WTC11 (cell line): ENCODE data around the gene IL17RD. TPM values are rescaled to one million over a fixed set of nuclear protein-coding genes. Genes with fewer than 3 reads are reported as not detected.

Experiments used
- ATAC-seq: fragments of 200-7000 bp; cut with Tn5 transposase; 2 replicates; pipeline ENCODE4 v1.10.0; 2021; ENCODE audit warnings: mild to moderate bottlenecking, moderate library complexity
- CTCF ChIA-PET: fragments of 300-600 bp; sonication (Branson Sonifier 250); formaldehyde crosslinking; loops from one replicate; lab custom pipeline; 2021; ENCODE audit warnings: antibody characterized with exemption; lab: Charles Lee
- POLR2A ChIA-PET: fragments of 350-600 bp; sonication (Branson Sonifier 250); formaldehyde crosslinking; loops from one replicate; lab custom pipeline; 2021; ENCODE audit warnings: antibody characterized with exemption; lab: Charles Lee
- DNase-seq: peaks from one replicate; pipeline ENCODE4 v3.0.0; 2021; ENCODE audit warnings: low spot score
- H3K27ac Mint-ChIP-seq: 2 replicates; pipeline ENCODE4 v1.8.0; 2021; ENCODE audit warnings: mixed read lengths
- H3K27me3 Mint-ChIP-seq: 2 replicates; pipeline ENCODE4 v1.8.0; 2021; ENCODE audit warnings: low read depth, mild to moderate bottlenecking, moderate library complexity, mixed read lengths
- H3K36me3 Mint-ChIP-seq: 2 replicates; pipeline ENCODE4 v1.8.0; 2021; ENCODE audit warnings: mixed read lengths
- H3K4me1 Mint-ChIP-seq: 2 replicates; pipeline ENCODE4 v1.8.0; 2022; ENCODE audit warnings: mixed read lengths
- H3K4me3 Mint-ChIP-seq: 2 replicates; pipeline ENCODE4 v1.8.0; 2021; ENCODE audit warnings: mild to moderate bottlenecking, moderate library complexity, mixed read lengths
- H3K9me3 Mint-ChIP-seq: 2 replicates; pipeline ENCODE4 v1.8.0; 2021; ENCODE audit warnings: mixed read lengths
- CREB1 ChIP-seq: sonication (generic); formaldehyde crosslinking; IDR thresholded peaks from 2 replicates; pipeline ENCODE4 v1.8.0; 2023; ENCODE audit warnings: mild to moderate bottlenecking, missing genetic modification reagents
- CREM ChIP-seq: sonication (generic); formaldehyde crosslinking; IDR thresholded peaks from 2 replicates; pipeline ENCODE4 v1.8.1; 2022; ENCODE audit warnings: mild to moderate bottlenecking, missing genetic modification reagents, moderate library complexity
- ELF4 ChIP-seq: sonication (generic); formaldehyde crosslinking; IDR thresholded peaks from 2 replicates; pipeline ENCODE4 v1.8.1; 2022; ENCODE audit warnings: low read depth, mild to moderate bottlenecking, moderate library complexity, missing genetic modification reagents
- ESRRA ChIP-seq: sonication (generic); formaldehyde crosslinking; IDR thresholded peaks from 2 replicates; pipeline ENCODE4 v1.8.1; 2022; ENCODE audit warnings: mild to moderate bottlenecking, missing genetic modification reagents, borderline replicate concordance
- ETV6 ChIP-seq: sonication (generic); formaldehyde crosslinking; IDR thresholded peaks from 2 replicates; pipeline ENCODE4 v1.8.1; 2022; ENCODE audit warnings: mild to moderate bottlenecking, missing genetic modification reagents
- FOXP1 ChIP-seq: sonication (generic); formaldehyde crosslinking; IDR thresholded peaks from 2 replicates; pipeline ENCODE4 v1.8.0; 2022; ENCODE audit warnings: missing genetic modification reagents, mild to moderate bottlenecking, moderate library complexity, borderline replicate concordance
- HMGA2 ChIP-seq: fragments of 250-450 bp; sonication (Bioruptor Pico); IDR thresholded peaks from 2 replicates; pipeline ENCODE4 v1.4.0; 2021; ENCODE audit warnings: mild to moderate bottlenecking, moderate library complexity
- IRF2 ChIP-seq: sonication (generic); formaldehyde crosslinking; IDR thresholded peaks from 2 replicates; pipeline ENCODE4 v1.8.0; 2022; ENCODE audit warnings: low read depth, missing genetic modification reagents, borderline replicate concordance
- JAZF1 ChIP-seq: fragments of 250-450 bp; sonication (Bioruptor Pico); IDR thresholded peaks from 2 replicates; pipeline ENCODE4 v1.9.0; 2021; ENCODE audit warnings: moderate library complexity, mild to moderate bottlenecking, inconsistent platforms
- KAT7 ChIP-seq: sonication (generic); formaldehyde crosslinking; IDR thresholded peaks from 2 replicates; pipeline ENCODE4 v1.8.1; 2023; ENCODE audit warnings: missing genetic modification reagents, mild to moderate bottlenecking, borderline replicate concordance
- MYBL2 ChIP-seq: sonication (generic); formaldehyde crosslinking; IDR thresholded peaks from 2 replicates; pipeline ENCODE4 v1.8.1; 2023; ENCODE audit warnings: mild to moderate bottlenecking, moderate library complexity, missing genetic modification reagents
- NFE2L1 ChIP-seq: sonication (generic); formaldehyde crosslinking; IDR thresholded peaks from 2 replicates; pipeline ENCODE4 v1.8.1; 2023; ENCODE audit warnings: missing genetic modification reagents
- NR1H2 ChIP-seq: sonication (generic); formaldehyde crosslinking; IDR thresholded peaks from 2 replicates; pipeline ENCODE4 v1.9.0; 2021; ENCODE audit warnings: mild to moderate bottlenecking, moderate library complexity, missing genetic modification reagents
- NR3C1 ChIP-seq: sonication (generic); formaldehyde crosslinking; conservative IDR thresholded peaks from 2 replicates; pipeline ENCODE4 v1.8.1; 2023; ENCODE audit warnings: low read depth, mild to moderate bottlenecking, missing genetic modification reagents
- RELA ChIP-seq: sonication (generic); formaldehyde crosslinking; IDR thresholded peaks from 2 replicates; pipeline ENCODE4 v1.8.1; 2022; ENCODE audit warnings: missing genetic modification reagents, mild to moderate bottlenecking, borderline replicate concordance
- SMAD4 ChIP-seq: sonication (generic); formaldehyde crosslinking; IDR thresholded peaks from 2 replicates; pipeline ENCODE4 v1.8.0; 2022; ENCODE audit warnings: mild to moderate bottlenecking, missing genetic modification reagents
- ZNF138 ChIP-seq: sonication (generic); formaldehyde crosslinking; conservative IDR thresholded peaks from 2 replicates; pipeline ENCODE4 v1.8.1; 2022; ENCODE audit warnings: mild to moderate bottlenecking, moderate library complexity, missing genetic modification reagents
- ZNF232 ChIP-seq: sonication (generic); formaldehyde crosslinking; IDR thresholded peaks from 2 replicates; pipeline ENCODE4 v1.8.0; 2022; ENCODE audit warnings: mild to moderate bottlenecking, missing genetic modification reagents
- ZNF396 ChIP-seq: fragments of 250-450 bp; sonication (Bioruptor Pico); IDR thresholded peaks from 2 replicates; pipeline ENCODE4 v1.8.0; 2021; ENCODE audit warnings: mild to moderate bottlenecking, moderate library complexity, borderline replicate concordance
- ZNF671 ChIP-seq: fragments of 250-450 bp; sonication (Bioruptor Pico); IDR thresholded peaks from 2 replicates; pipeline ENCODE4 v1.8.0; 2021; ENCODE audit warnings: mild to moderate bottlenecking
- total RNA-seq: library from RNA; stranded (reverse); gene quantifications from 3 replicates; pipeline ENCODE4 v1.2.3, GENCODE V29; 2021
- TF ChIP-seq, protein P1 (sequence below): sonication (generic); formaldehyde crosslinking; IDR thresholded peaks from 2 replicates; pipeline ENCODE4 v1.8.1; 2022; ENCODE audit warnings: missing genetic modification reagents, borderline replicate concordance
- TF ChIP-seq, protein P2 (sequence below): fragments of 250-450 bp; sonication (Bioruptor Pico); IDR thresholded peaks from 2 replicates; pipeline ENCODE4 v1.9.0; 2021; ENCODE audit warnings: mild to moderate bottlenecking
- TF ChIP-seq, protein P3 (sequence below): sonication (generic); formaldehyde crosslinking; IDR thresholded peaks from 2 replicates; pipeline ENCODE4 v1.8.0; 2023; ENCODE audit warnings: missing genetic modification reagents

IL17RD gene
- total RNA-seq, 1 experiment from 2014 or later: 72.9 TPM

DNA sequence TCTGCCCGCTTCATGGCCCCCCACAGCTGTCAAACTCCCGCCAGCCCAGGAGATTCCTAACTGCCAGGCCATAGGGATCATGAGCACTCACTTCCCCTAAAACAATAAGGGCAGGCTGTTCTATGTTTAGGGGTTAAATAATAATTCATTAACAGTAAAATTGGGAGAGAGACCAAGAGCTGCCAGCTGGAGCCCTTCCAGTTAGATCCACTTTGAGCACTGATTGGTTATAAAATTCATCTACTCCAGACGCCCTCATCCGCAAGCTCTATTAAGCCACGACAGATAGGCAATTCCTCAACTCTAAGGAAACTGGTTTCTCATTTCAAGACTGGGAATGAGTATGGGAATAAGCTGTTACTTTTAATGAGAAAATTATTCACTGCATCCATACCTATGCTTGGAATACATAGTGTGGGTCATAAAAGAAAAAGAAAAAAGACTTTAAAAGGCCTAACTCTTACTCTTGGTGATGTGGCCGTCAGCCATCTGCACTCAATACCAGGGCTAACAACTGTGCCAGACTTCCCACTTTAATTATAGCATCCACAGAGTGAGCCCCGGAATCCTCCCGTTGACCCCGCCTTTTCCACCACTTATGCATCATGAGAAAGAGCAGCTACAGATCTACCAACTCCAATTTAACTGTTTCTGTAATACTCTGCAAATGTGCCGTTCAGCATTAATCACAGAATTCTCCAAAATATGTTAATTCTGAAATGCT lies 44.5 kb downstream of the IL17RD start:
- ChIA-PET CTCF (interaction anchor here (1.0 kb wide), 1 partner anchor 9 kb away, joined by 5 read pairs; no protein-coding TSS in a partner anchor), POLR2A (interaction anchor here (0.5 kb wide), 1 partner anchor 39 kb away, joined by 5 read pairs; no protein-coding TSS in a partner anchor)
- H3K4me3 Mint-ChIP-seq: no peak overlapping the region
- peaks cover 23% of the 10 kb centered on the region for H3K27me3 Mint-ChIP-seq
- no peak overlapping the region for H3K27ac Mint-ChIP-seq
- no peak for ATAC-seq
- DNase-seq: no peak
- H3K36me3 Mint-ChIP-seq: peaks cover 12% of the 10 kb centered on the region
- TF ChIP-seq, protein P1, sequence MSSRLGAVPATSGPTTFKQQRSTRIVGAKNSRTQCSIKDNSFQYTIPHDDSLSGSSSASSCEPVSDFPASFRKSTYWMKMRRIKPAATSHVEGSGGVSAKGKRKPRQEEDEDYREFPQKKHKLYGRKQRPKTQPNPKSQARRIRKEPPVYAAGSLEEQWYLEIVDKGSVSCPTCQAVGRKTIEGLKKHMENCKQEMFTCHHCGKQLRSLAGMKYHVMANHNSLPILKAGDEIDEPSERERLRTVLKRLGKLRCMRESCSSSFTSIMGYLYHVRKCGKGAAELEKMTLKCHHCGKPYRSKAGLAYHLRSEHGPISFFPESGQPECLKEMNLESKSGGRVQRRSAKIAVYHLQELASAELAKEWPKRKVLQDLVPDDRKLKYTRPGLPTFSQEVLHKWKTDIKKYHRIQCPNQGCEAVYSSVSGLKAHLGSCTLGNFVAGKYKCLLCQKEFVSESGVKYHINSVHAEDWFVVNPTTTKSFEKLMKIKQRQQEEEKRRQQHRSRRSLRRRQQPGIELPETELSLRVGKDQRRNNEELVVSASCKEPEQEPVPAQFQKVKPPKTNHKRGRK: no peak
- TF ChIP-seq CREB1 (CRISPR knock-in tag) (no peak), IRF2 (CRISPR knock-in tag) (no peak), RELA (CRISPR knock-in tag) (no peak), ZNF232 (CRISPR knock-in tag) (no peak), NR1H2 (CRISPR knock-in tag) (no peak), ZNF138 (CRISPR knock-in tag) (no peak), ELF4 (CRISPR knock-in tag) (no peak), ETV6 (CRISPR knock-in tag) (no peak), KAT7 (CRISPR knock-in tag) (no peak), JAZF1 (CRISPR knock-in tag) (no peak), NFE2L1 (CRISPR knock-in tag) (no peak), ZNF396 (no peak), SMAD4 (CRISPR knock-in tag) (no peak), MYBL2 (CRISPR knock-in tag) (no peak), FOXP1 (CRISPR knock-in tag) (no peak), CREM (no peak)
- TF ChIP-seq, protein P2, sequence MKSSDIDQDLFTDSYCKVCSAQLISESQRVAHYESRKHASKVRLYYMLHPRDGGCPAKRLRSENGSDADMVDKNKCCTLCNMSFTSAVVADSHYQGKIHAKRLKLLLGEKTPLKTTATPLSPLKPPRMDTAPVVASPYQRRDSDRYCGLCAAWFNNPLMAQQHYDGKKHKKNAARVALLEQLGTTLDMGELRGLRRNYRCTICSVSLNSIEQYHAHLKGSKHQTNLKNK (CRISPR knock-in tag): no peak
- TF ChIP-seq, protein P3, sequence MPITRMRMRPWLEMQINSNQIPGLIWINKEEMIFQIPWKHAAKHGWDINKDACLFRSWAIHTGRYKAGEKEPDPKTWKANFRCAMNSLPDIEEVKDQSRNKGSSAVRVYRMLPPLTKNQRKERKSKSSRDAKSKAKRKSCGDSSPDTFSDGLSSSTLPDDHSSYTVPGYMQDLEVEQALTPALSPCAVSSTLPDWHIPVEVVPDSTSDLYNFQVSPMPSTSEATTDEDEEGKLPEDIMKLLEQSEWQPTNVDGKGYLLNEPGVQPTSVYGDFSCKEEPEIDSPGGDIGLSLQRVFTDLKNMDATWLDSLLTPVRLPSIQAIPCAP (CRISPR knock-in tag): no peak
- peaks cover 71% of the 10 kb centered on the region for H3K4me1 Mint-ChIP-seq
- H3K9me3 Mint-ChIP-seq: no peaks in the 10 kb centered on the region

DNA sequence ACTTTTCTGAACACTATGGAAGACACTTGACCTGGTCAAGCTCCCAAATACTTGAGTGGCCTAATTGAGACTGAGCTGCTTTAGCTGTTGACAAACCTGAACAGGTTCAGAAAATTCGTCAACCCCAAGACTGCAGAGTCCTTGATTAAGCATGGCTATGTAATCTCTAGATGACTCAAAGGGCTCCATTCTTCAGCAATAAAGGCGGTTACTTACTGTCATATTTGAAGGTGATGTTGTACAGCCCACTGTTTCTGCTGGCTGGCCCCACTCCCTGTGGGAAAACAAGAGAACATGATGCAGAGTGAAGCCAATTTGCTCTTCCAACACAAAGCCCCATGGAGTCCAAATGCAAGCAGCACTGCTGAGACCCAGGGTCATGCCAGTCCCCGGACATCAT lies 45.1 kb downstream of the IL17RD start:
- ATAC-seq (no peak), DNase-seq (no peak)
- Mint-ChIP-seq H3K9me3 (no peaks in the 10 kb centered on the region), H3K4me3 (no peak overlapping the region), H3K4me1 (peaks cover 71% of the 10 kb centered on the region), H3K36me3 (peaks cover 13% of the 10 kb centered on the region), H3K27me3 (peaks cover 17% of the 10 kb centered on the region), H3K27ac (no peak overlapping the region)
- ChIA-PET CTCF (interaction anchor here (0.7 to 1.0 kb wide), 2 partner anchors 8 to 17 kb away, joined by 4 to 5 read pairs; no protein-coding TSS in a partner anchor), POLR2A (interaction anchor here (0.6 kb wide), 1 partner anchor 28 kb away, joined by 5 read pairs; no protein-coding TSS in a partner anchor)
- TF ChIP-seq, protein P3 (CRISPR knock-in tag): no peak
- no peak for TF ChIP-seq ZNF671 (CRISPR knock-in tag)
- TF ChIP-seq HMGA2 (CRISPR knock-in tag): no peak
- no peak for TF ChIP-seq ESRRA (CRISPR knock-in tag)
- no peak for TF ChIP-seq KAT7 (CRISPR knock-in tag)
- no peak for TF ChIP-seq NFE2L1 (CRISPR knock-in tag)
- TF ChIP-seq, protein P1: no peak
- no peak for TF ChIP-seq NR3C1
- TF ChIP-seq, protein P2 (CRISPR knock-in tag): no peak
